Keratinocyte (primary cell): Measurements from ENCODE around the gene FOXP3.

Source experiments
- EZH2 ChIP-seq: IDR thresholded peaks from one replicate; pipeline ENCODE4 v1.6.1; 2012; ENCODE audit warnings: inconsistent platforms, mild to moderate bottlenecking, low read length, moderate library complexity
- TF ChIP-seq, protein P1 (sequence below), 3 experiments: IDR thresholded peaks in 1 of 3; conservative IDR thresholded peaks in 1 of 3; optimal IDR thresholded peaks in 1 of 3; 2 replicates in 2 of 3; 3 replicates in 1 of 3; pipeline versions ENCODE3 to v1.5.1; 2011; ENCODE audit warnings: low read length in 3 of 3, mild to moderate bottlenecking in 3 of 3, moderate library complexity in 2 of 3, control low read depth in 1 of 3, inconsistent platforms in 1 of 3; ENCODE audit not compliant: insufficient read depth in 2 of 3; ENCODE audit errors: extremely low read depth in 1 of 3

DNA sequence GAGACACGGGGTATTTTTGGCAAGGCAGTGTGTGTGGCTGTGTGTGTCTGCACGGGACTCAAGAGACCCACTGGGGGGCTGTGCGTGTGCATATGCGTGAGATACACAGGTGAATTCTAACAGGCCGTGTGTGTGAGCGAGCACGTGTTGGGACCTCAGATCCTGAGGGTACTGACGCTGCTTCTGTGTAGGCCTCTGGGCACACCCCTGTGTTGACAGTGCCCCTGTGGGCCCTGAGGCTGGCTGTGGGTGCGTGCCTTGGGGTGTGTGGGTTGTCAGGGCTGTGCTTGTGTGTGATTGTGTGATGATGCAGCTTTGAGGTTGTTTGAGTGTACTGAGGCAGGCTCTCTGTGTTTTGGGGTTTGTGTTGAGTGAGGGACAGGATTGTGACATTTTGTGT is 13.9 kb downstream of the FOXP3 start:
- TF ChIP-seq, protein P1, sequence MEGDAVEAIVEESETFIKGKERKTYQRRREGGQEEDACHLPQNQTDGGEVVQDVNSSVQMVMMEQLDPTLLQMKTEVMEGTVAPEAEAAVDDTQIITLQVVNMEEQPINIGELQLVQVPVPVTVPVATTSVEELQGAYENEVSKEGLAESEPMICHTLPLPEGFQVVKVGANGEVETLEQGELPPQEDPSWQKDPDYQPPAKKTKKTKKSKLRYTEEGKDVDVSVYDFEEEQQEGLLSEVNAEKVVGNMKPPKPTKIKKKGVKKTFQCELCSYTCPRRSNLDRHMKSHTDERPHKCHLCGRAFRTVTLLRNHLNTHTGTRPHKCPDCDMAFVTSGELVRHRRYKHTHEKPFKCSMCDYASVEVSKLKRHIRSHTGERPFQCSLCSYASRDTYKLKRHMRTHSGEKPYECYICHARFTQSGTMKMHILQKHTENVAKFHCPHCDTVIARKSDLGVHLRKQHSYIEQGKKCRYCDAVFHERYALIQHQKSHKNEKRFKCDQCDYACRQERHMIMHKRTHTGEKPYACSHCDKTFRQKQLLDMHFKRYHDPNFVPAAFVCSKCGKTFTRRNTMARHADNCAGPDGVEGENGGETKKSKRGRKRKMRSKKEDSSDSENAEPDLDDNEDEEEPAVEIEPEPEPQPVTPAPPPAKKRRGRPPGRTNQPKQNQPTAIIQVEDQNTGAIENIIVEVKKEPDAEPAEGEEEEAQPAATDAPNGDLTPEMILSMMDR (optimal IDR thresholded peaks at IDR 0.05 in 1 of 3, IDR thresholded peaks at IDR 0.05 in 1 of 3, conservative IDR thresholded peaks at IDR 0.05 in 1 of 3; ENCODE audit: extremely low read depth in 1 of 3, insufficient read depth in 2 of 3, low read length in 3 of 3), result no peak
- no peak for TF ChIP-seq EZH2
